ENCODE data around the gene KCNN1.
"Not testable (repeated sequence)": the region's sequence is repeated elsewhere in the genome, so short reads cannot be mapped to it uniquely, and the experiment has no call there.

Gene KCNN1

DNA sequence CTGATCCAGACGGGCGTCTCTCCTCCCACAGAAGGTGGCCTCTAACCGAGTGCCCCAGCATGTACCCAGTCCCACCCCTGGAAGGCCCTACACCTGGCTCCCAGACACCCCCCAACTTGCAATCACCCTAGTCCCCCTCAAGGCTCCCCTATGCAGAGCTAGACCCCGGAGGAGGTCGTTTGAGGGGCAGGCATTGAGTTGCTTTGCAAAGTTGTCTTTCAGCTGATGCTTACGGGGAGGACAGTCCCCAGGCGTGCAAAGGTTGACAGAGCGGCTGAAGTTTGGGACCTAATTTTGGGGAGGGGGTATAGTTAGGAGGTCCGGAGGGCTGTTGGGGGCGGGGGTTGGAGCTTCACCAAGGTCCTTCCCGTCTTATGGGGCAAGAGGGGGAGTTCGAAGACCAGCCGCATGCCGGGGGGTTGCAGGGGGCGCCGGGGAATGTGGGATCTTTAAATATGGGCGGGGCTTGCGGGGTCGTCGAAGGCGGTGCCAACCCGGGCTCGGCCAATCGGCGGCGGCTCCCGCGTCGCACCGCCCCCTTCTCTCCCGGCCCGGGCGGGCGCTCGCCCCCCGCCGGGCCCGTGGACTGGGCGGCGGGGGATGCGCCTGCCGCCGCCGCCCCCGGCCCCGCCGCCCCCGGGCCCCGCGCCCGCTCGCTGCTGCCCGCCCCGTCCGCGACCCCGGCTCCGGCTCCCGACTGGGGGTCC lies at the start of gene KCNN1:
KCNN1 (plus strand) TSS at position 558 of the 707 bp plus-strand sequence. CDS start 6,782 bp downstream, outside the sequence.
- no peak for DNase-seq

DNA sequence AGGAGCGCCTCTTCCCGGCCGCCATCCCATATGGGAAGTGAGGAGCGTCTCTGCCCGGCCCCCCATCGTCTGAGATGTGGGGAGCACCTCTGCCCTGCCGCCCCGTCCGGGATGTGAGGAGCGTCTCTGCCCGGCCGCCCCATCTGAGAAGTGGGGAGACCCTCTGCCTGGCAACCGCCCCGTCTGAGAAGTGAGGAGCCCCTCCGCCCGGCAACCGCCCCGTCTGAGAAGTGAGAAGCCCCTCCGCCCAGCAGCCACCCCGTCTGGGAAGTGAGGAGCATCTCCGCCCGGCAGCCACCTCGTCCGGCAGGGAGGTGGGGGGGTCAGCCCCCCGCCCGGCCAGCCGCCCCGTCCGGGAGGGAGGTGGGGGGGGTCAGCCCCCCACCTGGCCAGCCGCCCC lies 48.8 kb upstream of the KCNN1 start:
- not testable (repeated sequence) for DNase-seq

DNA sequence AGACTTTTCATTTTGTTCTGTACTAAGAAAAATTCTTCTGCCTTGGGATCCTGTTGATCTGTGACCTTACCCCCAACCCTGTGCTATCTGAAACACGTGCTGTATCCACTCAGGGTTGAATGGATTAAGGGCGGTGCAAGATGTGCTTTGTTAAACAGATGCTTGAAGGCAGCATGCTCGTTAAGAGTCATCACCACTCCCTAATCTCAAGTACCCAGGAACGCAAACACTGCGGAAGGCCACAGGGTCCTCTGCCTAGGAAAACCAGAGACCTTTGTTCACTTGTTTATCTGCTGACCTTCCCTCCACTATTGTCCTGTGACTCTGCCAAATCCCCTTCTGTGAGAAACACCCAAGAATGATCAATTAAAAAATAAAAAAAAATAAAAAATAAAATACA lies 47.8 kb upstream of the KCNN1 start:
- DNase-seq, result not testable (repeated sequence)

DNA sequence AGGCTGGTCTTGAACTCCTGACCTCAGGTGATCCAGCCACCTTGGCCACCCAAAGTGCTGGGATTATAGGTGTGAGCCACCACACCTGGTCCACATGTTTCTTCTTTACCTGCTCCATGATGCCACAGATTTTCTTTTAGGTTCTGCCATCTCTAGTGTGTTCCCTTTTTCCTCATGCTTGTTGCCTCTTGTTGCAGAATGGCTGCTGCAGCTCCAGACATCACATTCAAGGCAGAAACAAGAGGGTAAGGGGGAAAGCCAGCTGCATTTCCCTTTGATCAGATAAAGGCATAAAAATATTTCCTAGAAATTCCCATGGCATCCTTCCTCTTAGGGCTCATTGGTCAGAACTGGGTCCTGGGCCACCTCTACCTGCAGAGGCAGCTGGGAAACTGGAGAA lies 46.4 kb upstream of the KCNN1 start:
- no peak for DNase-seq

DNA sequence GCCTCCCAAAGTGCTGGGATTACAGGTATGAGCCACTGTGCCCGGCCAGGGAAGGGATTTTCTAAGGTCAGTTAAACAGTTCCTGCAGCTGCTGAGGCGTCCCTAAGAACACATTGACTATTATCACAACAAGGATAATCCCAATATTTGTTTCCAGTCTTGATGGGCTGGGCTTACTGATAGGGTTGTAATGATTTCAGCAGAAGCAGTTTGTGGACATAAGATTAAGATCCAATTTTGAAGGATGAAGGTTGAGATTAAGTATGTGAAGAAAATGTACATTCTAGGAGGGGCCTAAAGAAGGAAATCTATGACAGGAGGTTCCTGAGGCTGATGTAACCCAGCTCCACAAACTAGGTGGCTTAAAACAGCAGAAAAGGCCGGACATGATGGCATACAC lies 44.8 kb upstream of the KCNN1 start:
- no peak for DNase-seq

DNA sequence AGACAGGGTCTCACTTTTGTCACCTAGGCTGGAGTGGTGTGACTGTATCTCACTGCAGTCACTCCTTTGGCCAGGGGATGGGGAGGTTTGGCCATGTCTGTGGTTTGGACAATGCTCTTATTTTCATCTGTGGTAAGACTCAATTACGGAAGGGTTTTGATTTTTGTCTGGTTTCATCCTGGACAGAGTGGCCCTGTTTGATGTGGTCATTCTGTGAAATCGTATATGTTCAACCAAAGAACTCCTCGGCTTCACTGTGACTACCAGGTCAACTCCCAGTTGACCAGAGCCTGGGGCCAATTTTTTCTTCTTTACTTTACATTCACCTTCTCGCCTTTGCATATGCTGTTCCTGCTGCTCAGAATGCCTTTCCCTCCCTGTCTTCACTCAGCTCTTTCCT lies 40.9 kb upstream of the KCNN1 start:
- no peak for DNase-seq

DNA sequence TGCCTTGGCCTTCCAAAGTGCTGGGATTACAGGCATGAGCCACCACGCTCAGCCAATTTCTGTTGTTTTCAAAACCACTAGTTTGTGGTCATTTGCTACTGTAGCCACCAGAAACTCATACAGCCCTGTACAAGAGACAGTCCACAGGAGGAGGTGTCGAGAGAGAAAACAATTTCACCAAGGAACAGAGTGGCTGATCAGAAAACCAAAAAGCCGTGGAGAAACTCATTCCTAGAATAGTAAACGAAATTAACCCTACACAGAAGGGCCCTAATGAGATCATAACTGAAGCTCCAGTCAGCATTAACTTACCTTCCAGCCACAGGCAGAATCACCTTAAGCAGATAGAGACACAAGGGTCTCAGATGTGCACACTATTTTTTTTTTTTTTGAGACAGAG lies 37.9 kb upstream of the KCNN1 start:
- no peak for DNase-seq

DNA sequence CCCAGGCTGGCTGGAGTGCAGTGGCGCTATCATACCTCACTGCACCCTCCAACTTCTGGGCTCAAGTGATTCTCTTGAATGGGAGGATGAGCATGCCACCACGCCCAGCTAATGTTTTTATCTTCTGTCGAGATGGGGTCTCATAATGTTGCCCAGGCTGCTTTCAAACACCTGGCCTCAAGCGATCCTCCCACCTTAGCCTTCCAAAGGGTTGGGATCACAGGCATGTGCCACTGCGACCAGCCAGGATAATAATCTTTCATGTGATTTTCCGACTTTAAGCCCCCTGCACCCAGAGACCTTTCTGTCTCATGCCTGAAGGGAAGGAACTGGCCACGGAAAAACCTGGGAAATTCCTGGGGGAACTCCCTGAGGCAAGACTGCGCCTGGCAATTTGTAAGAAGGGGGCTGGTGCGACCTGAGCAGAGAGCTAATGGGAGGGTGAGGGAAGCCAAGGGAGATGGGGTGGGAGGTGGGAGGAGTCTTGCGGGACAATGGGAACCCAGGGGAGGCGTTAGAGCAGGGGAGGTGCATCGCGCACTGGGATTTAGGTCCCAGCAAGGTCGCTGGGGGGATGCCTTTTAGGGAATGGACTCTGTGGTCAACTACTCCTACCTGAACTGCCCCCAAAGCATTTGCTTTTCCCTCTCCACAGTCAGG lies 35.2 kb upstream of the KCNN1 start:
- no peak for DNase-seq

DNA sequence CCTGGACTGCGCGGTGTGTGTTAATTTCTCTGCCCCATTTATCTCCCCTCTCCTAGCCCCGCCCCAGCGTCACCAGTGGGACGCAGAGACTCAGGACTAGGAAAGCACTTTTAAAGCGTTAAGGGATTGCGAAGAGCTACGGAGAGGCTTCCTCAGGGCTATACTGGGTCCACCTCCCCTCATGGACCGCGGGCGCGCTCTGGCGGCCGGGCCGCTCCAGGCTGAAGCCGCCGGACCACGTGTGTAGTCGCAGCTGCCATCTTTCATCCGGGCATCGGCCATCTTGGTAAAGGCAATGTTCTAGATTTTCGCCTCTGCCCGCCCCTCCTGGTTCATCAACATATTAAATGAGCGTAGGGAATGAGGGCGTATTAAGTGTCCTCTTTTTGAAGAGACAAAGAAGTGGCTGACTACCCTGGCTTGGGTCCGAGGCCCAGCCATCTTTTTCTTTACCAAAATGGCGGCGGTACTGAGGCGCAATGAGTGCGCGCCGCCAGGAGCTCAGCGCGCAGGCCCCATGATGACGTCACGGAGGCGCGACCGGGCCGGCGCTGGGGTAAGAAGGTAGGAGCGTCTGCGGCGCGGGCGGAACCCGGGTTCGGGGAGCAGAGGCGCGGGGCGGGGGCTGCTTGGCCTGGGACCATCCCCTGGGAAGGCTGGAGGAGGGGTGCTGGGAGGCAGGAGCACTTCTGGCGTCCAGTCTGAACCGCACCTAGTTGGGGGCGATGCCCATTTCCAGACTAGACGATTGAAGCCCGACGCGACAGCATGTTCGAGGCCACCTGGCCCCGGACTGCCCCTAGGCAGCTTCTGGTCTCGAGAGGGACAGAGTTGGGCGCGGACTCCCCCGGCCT lies 34.2 kb upstream of the KCNN1 start, which contains the start of gene CCDC124:
CCDC124 (plus strand) TSS at position 531 of the 854 bp plus-strand sequence. CDS start 3,406 bp downstream, outside the sequence.
- peak; percentile 59 for DNase-seq

DNA sequence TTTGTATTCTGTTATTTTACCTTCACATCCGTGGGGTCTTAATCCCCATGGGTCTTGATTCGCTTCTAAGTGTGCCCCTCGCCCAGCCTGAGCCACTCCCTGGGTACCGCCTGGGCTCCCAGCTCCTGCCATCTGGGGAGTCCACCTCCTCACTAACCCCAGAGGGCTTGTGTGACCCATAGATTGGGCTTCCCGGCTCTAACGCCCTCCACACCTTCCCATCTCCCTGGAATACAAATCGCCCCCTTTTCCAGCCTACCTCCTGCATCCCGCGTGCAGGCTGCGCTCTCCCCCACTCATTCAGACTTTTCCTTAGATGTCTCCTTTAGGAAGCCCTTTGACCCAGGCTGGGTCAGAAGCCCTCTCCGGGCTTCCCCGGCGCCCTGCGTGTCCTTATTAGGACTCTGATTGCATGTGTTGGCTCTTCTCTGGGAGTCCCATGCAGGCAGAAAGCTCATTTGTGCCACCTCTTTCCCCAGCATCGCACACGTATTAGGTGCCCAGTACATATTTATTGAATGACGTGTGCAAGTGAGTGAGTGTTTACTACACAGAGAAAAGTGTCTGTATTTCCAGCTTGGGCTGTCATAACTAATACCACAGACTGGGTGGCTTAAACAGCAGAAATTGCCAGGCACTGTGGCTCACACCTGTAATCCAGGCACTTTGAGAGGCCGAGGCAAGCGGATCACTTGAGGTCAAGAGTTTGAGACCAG lies 33.3 kb upstream of the KCNN1 start:
- no peak for DNase-seq

DNA sequence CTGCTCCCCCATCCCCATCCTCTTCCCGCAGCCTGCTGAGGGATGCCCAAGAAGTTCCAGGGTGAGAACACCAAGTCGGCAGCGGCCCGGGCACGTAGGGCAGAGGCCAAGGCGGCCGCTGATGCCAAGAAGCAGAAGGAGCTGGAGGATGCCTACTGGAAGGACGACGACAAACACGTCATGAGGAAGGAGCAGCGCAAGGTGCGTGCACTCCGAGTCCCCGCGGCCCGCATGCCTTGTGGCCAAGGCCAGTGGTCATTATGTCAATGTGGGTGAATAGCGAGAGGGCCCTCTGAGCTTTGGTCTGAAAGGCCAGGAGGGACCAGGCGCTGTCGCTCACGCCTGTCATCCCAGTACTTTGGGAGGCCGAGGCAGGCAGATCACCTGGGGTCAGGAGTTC lies 30.5 kb upstream of the KCNN1 start:
- no peak for DNase-seq

DNA sequence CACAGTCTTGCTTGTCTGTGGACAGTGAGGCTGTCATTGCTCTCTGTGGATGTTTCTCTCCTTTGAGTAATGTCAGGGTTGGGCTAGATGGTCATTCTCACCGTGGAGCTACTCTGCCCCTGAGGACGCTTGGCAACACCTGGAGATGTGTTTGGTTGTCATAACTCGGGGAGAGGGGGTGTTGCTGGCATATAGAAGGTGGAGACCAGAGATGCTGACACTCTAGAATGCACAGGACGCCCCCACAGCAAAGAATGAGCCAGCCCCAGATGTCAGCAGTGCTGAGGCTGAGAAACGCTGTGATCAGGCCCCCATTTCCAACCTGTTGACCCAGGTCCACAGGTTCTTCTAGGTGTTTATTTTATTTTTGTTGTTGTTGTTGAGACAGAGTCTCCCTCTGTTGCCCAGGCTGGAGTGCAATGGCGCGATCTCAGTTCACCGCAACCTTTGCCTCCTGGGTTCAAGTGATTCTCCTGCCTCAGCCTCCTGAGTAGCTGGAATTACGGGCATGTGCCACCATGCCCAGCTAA lies 29.5 kb upstream of the KCNN1 start:
- no peak for DNase-seq

DNA sequence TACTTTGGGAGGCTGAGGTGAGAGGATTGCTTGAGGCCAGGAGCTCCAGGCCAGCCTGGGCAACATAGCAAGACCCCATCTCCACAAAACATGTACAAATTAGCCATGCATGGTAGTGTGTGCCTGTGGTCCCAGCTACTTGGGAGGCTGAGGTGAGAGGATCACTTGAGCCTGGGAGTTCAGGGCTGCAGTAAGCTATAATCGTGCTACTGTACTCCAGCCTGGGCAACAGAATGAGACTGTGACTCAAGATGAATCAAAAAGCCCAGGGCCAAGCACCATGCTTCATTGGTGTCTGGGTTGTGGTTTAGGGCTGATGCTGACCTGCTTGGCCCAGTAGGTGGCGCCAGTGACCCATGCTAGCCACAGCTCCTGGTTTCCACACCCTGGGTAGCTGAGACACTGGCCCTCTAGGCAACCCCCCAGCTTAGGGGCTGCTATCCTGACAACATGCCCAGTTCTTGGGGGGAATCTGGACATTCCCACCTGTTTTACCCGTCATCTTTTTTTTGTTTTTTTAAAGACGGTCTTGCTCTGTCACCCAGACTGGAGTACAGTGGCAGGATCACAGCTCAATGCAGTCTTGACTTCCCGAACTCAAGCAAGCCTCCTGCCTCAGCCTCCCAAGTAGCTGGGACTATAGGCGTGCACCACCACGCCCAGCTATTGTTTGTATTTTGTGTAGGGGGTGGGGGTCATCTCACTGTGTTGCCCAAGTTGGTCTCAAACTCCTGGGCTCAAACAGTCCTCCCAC lies 28.6 kb upstream of the KCNN1 start:
- no peak for DNase-seq

DNA sequence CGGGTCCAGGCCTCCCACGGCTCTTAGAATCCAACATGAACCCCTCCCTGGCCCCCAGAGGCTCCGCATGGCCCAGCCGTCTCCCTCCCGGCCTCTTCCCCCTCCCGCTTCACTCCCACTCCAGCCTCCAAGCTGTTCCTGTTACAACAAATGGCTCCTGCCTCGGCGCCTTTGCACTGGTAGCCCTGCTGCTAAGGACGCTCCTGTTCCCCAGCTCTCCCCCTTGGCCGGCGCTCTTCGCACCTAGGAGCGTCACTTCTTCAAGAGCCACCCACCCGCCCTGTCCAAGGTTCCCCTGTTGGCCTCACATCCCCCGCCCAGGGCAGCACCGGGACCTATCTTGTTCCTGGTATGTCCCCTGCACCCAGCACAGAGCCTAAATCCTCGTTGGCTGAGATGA lies 24.7 kb upstream of the KCNN1 start:
- DNase-seq, result no peak

DNA sequence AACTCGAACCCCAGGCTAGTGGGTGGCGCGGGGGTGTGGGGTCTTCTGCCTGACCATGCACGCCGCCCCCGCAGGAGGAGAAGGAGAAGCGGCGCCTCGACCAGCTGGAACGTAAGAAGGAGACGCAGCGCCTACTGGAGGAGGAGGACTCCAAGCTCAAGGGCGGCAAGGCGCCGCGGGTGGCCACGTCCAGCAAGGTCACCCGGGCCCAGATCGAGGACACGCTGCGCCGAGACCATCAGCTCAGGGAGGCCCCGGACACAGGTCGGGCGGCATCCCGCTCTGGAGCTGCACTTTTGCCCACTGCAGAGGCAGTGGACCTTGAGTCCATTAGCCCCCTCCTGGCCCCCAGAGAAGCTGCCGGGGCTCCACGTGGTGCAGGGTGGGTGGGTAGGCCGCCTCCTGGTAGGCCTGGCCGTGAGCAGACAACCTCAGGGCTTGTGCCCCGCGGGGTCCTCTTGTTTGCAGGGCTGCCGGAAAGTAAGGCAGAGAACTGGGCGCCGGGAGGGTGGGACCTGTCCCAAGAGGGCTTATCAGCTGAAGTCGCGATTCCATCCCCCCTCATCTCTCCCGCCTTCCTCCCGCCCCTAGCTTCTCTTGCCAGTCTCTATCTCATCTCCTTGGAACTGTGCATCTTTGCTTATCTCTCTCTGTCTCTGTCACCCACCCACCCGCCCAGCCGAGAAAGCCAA lies 24.2 kb upstream of the KCNN1 start:
- no peak for DNase-seq

DNA sequence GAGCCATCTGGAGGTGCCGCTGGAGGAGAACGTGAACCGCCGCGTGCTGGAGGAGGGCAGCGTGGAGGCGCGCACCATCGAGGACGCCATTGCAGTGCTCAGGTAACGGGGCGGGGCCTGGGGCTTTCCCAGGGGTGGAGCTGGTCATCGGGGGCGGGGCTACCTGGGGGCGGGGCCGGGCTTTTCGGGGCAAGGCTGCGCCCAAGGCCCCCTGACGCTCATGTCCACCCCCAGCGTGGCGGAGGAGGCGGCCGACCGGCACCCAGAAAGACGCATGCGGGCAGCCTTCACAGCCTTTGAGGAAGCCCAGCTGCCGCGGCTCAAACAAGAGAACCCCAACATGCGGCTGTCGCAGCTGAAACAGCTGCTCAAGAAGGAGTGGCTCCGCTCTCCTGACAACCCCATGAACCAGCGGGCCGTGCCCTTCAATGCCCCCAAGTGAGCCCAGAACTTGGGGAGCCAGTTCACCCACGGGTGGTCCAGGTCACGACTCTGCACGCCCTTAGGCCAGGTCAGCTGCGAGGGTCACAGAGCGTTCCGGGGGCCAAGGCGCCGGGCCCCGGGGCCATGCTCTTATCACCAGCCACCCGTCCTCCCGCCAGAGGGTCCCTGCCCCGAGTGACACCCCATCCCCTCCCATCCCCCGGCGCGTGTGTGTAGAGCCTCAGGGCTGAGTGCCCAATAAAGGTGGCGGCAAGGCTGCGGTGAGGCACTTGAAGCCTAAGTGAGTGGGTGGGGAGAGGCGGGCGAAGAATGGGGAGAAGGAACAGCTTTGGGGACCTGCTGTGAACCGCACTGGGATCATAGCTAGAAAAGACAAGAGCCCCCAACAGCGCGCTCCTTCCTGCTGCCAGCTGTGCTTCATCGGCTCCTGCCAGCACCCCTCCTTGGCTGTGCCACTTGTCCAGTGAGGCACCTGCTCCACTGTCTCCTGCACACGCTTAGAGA lies 23.4 kb upstream of the KCNN1 start:
- no peak for DNase-seq

DNA sequence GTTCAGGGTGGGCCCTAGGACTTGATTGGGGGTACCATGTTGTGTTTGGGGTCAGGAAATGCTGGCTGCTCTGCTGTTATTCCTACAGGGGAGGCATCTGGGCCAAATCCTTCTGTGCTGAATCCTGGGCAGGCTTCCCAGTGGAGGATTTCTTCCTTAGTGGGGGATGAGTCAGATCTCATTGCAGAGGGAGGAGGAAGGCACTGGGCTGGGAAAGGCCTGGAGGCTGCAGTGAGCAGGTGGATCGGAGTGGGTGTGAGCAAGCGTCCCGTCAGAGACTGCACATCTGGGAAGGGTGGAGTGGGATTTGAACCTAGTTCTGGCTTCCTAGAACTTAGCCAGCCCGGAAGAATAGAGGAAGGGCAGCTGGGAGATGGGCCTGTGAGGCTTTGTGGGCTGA lies 22.6 kb upstream of the KCNN1 start:
- no peak for DNase-seq

DNA sequence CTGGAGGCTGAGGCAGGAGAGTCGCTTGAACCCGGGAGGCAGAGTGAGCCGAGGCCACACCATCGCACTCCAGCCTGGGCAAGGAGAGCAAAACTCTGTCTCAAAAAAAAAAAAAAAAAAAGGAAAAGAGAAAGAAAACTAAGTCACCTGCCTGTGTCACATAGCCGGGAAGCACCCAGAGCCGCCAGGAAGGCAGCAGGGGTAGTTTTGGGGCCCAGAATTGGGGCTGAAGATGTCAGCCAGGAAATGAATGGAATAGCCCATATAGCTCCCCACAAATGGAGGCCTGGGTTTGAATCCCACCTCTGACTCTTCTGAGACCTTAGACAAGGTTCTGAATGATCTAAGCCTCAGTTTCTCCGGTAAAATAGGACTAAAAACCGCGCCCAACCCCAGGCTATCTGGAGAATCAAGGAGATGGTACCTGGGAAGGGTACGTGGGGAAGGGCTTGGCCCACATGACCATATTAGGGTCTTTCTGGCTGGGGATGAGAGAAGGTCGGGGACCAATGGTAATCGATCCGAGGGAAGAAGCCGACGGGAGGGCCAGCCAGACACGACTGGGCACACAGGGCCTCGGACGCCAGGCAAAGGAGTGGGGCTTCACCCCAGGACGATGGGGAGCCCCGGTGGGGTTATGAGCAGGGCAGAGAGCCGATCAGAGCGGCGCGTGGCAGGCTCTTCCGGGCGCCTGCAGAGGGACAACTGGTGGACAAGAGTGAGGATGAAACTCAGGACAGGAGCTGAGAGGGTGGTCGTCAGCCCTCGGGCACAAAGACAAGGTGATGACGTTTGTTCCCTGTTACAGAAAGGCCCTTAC lies 19.7 kb upstream of the KCNN1 start:
- no peak for DNase-seq

DNA sequence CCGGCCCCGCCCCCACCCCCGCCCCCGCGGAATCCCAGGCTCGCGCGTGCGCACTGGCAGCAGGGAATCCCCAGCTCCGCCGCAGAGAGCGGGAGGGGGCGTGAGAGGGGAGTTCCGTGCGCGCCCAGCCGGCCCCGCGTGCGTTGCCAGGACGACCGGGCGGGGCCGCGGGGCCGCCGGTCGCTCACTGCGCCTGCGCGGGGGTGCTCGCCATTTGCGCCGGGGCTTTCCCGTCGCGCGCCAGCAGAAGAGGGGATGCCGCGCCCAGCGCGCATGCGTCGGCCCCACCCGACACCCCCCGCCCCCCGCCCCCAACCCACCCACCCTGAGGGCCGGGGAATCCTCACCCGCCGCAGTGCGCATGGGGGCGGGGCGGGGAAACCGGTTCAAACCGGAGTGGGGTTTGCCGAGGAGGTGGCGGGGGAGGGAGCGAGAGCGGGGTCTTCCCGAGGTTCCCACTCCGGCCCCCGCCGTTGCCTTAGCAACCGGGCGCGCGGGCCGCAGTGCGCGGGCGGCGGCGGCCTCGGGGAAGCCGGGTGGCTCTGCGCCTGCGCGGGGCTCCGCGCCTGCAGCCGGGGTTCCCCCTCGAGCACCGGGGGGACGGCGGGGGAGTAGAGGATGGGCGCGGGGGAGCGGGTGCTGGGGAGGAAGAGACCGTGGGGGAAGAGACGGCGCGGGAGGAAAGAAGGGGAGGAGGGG lies 18.9 kb upstream of the KCNN1 start:
- DNase-seq, result peak; percentile 52
